ENCODE results near the gene DTX1.
A peak's percentile ranks its signal among the peaks of the same experiment; 100 is the strongest.
"Not testable (repeated sequence)": the region's sequence is repeated elsewhere in the genome, so short reads cannot be mapped to it uniquely, and the experiment has no call there.

DTX1 gene

DNA sequence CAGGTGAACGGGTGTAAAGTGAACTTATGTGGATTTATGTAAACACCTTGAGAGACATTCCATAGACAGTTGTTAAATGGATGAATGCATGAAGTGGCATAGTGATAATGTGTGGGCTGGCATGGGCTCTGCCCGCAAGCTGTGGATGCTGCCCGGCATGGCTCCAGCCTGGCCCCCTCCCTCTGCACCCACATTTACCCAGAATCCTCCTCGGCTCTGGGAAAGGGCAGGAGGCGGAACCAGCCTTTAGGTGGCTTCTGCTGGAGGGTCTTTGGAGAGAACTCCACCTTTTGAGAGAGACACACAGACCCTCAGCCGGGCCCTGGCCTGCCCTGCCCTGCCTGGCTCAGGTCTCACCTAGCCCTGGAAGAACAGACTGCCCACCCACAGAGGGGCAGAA lies 60.3 kb downstream of the DTX1 start:
- no peak for DNase-seq

- DNase-seq, result not testable (repeated sequence)
Observed at GRCh38 chr12:113117684-113118083, 61.2 kb downstream of the DTX1 start.

GRCh38 chr12:113118142-113118541 lies 61.6 kb downstream of the DTX1 start:
- DNase-seq, result no peak

DNA sequence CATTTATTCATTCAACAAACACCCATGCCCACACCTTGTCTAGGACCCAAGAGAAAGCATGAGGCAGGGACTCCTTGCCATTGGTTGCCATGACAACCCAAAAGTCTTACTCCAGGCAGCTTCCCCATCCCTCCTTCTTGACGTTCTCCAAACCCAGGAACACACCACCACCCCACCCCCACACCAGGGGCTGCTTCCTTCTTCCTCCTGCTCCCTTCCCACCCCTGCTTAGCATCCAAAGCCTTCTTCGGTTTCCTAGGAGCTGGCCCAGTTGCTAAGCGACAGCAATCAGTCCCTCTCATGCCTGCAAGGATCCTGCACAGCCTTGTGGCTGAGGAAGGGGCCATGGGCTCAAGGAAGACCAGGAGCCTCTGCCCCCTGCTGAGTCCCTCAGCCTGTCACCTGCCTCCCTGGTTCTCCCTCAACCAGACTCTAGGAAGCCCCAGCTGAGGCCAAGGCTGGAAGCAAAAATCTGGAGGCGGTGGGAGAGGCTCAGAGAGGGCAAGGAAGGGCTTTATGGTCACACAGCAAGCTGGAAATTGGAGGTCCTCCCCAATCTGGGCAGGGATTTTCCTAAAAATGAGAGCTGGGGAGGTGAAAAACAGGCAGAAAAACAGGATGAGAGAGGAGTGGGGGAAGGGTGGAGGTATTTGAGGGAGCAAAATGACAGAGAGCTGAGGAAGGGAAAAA lies 63.6 kb downstream of the DTX1 start:
- no peak for DNase-seq

DNA sequence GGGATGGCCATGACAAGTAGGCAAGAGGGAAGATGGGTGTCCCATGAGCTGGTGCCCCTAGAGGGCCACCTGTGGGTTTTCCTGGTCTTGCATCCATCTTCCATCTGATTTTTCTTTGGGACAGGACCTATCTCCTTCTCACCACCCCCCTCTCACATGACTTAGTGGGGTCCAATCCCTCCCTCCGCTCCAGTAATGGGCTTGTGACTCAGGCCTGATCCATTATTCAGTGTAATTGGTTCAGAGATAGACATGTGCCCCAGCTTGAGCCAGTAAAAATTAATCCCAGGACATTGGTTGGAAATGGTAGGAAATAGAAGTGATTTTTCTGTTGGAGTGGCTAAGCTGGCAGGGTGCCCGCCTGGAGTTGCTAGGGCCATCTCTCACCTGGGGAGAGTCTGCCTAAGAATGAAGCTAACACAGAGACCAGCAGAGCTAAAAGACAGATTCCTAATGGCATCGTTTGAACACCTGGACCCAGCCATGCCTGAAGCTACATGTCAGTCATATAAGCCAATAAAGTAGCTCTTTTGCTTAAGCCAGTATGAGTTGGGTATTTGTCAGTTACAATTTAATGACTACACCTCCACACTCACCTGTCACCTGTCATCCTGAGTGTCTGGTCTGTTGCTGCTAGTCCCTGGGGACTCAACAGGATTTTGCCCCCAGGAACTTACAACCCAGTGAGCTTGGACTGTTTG lies 64.3 kb downstream of the DTX1 start:
- no peak for DNase-seq

DNA sequence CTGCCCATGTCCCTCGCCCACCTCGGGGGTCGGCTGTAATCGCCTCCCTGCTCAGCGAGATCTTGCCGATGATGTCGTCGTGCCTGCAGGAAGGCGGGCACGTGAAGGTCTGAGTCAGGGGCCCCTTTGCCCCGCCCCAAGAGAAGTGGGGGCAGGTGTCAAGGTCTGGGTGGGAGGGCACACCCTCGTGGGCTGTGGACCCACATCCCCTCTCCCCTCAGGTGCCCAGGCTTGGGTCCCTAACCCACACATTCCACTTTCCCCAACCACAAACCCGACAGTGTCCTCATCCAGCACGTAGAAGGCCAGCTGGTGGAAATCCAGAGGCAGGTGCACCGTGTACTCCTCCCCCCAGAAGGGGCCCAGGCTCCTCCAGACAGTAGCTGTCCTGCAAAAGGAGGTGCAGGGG lies 71.3 kb downstream of the DTX1 start:
- no peak for DNase-seq

DNA sequence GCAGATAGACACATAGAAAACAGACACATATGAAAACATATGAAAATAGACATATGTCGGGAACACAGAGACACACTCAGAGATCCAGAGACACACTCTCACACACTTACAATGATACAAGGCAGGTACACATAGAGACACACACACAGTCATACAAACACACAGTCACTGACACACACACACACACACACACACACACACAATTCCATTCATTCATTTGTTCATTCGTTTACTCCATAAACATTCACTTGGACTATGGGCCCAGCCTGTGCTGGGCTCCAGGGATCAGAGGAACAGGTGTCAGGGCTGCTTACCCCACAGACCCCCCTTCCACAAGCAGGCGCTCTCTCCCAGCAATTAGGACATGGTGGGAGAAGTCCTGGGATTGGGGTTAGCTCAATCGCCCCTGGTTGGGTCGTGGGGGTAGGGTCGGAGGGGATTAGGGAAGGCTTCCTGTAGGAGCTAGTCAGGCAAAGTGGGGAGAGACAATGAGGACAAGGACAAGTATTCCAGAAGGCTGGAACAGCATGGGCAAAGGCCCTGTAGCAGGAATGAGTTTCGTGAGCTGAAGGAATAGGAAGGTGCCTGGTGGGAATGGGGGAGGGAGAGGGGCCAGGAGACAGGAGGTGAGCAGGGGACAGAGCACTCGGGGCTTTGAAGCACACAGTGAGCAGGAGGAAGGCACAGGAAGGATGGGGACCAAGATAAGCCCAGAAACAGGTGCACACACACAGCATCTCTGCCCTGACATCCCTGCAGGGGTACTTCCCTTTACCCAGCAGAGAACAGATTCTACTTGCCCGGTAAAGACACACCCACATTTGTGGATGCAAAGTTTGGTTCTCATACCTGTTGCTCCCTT lies 72.5 kb downstream of the DTX1 start:
- DNase-seq, result no peak

DNA sequence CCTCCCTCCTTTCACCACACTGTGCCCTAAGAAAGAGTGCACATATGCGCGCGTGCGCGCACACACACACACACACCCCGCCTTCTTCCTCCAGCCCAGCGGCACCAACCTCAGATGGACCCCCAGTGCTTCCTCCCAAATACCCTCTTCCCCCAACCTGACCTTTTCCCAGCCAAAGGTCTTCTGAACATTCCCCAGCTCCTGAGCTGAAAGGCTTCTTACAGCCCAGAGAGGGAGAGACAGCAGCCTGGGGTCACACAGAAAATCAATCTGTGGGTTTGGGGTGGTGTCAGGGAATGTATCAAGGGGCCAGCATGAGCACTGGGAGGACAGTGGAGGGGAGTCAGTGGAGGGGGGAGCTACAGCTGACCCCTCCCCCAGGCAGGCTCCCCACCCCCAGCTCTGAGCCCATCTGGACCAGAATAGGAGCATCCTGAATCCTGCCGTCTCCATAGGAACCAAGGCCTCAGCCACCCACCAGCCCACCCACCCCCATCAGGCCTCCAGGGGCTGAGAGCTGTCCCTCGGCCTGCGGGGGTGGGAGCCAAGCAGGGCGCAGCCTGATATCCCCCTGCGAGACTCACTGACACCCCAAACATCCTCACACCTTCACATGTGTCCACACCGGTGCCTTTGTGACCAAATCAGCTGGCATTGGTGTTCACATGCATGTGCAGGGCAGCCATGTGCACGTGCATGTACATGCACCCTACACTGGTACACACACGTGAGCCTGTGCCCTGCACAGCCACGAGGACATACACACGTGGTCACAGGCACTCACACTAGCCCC lies 73.3 kb downstream of the DTX1 start:
- no peak for DNase-seq

DNA sequence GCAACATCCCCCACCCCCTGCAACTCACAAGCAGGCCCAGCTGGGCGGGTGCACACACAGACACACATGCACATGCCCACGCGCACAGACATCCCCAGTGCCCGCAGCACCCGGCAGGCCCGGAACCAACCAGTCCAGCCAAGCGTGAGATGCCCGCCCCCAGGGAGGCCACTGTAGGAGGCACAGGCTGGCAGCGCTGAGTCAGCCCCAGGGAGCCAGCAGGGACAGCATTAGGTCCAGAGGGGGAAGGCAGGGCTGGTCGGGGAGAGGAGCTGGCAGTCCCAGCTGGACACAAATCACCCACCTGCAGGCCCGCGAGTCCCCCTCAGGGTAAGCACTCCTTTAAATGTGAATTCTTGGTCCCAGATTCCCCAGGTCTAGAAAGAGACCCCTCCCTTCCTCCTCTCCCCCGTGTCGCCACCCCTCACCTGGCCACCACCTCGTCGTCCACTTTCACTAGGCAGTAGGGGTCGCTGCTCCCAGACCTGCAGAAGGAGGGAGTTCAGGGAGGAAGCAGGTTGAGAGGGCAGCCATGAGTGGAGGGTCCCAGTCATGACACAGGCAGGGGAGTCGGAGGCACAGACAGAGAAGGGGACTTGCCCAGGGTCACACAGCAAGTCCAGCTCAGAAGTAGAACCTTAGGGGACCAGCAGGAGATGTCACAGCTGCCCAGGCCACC lies 74.1 kb downstream of the DTX1 start:
- DNase-seq, result no peak

GRCh38 chr12:113131556-113131955 lies 75.0 kb downstream of the DTX1 start:
- no peak for DNase-seq

DNA sequence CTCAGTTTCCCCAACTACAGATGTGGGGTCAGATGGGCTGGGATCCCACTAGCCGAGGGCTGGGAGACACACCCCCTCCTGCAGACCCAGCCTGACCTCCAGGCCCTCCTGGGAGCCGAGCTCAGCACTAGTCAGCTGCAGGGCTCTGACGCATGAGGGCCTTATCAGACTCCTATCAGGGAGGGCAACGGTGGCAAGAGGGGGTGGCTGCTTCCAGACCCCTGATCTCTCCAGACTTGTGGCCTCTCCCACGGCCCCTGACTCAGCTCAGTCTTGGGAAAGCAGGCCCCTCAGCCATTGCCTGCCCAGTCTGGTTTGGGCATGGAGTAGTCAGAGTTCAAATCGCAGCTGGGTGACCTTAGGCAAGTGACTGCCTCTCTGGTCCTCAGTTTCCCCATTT lies 76.5 kb downstream of the DTX1 start:
- no peak for DNase-seq

- DNase-seq, result no peak
Observed at GRCh38 chr12:113133666-113134065, 77.1 kb downstream of the DTX1 start.

DNA sequence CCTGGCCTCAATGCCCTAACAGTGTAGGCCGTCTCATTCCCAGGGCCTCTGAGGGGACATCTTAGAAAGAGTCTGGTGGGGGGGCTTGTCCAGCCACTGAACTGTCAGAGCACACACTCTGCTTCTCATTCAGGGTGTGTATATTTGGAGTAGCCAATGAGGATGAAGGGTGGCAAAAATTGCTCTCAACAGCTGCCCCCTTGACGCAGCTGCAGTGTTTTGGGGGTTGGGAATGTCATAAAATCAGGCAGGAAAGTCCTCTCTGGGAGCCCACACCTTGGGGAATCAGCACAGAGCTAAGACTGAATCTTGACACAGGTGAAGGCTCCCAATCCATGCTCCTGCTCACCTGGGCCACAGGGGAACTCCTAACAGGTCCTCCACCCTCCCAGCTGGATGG lies 77.5 kb downstream of the DTX1 start:
- DNase-seq, result no peak

GRCh38 chr12:113134521-113134951 lies 78.0 kb downstream of the DTX1 start:
- DNase-seq, result no peak

DNA sequence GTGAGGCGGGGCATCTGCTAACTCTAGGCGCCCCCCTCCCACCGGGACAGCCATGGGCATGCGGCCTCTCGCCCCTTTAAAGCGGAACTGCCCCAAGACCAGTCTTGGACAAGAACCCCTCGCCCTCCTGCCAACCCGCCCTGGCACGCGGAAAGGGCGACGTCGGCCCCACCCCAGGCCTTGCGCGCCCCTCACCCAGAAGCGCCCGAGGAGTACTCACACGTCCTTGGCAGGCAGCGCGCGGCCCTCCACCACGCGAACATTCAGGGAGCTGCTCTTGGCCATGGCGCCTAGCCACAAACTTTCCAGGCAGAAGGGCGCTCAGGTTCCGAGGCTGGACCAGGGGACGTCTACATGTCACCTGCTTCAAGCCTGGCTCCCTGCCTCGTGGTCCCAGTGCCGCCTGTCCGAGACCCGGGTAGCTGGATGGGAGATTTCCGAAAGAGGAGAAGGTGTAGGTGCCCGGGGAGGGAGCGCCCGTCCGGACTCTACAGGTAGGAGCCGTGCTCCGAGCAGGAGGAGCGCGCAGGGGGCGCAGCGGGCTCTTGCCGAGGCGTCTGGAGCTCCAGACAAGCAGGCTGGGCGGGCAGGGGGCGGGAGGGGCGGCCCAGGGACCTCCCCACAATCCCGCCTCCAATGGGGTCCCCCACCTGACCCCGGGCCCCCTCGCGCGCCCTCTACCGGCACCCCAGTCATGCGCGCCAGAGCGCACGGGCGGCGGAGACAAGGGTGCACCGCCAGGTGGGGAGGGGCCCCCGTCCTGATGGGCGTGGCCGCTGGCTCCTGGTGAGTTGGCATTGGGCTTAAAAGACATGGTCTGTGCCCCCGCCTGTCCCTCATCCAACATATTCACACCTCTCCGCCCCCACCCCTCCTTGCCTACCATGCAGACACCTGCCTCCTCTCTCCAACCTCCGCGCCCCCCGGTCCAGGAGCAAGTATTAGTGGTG lies 78.9 kb downstream of the DTX1 start, which contains the start of gene RASAL1:
RASAL1 (minus strand) TSS at position 584 of the 950 bp plus-strand sequence; CDS start at position 285, 299 bp downstream.
- DNase-seq, result peak; percentile 64 to 82 (median 80)

DNA sequence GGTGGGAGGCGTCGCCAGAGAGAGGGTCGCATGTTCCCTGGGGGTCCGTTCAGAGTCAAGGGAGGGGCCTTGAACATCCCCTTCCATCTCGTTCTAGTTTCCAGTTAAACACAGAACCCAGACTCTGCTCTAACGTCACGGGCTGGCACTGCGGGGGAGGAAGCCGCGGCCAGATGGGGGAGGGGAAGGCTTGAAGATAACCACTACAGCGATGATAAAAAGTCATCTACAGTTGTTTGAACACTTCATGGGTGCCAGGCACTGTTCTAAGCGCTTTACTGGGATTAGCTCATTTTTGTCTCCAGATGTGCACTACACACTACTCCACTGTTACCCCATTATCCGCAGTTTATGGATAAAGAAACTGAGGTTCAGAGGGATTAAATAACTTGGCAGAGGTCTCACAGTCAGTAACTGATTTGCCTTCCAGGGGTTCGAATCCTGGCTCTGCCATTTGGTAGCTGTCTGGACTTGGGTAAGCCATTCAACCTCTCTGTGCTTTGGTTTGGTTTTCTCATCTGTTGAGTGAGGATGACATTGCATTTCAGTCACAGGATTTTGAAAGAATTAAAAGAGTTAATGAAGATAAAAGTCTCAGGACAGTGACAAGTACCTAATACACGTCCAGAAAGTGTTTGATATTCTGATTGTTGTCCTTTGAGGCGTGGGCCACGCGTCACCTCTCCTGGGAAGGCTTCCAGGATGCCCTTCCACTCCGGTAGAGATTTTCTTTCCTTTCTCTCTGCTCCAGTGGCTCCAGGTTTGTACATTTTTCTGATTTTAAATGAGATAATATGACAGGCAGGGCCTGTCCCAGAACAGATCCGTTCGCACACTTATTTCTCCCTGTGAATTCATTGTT lies 79.8 kb downstream of the DTX1 start:
- DNase-seq, result peak; percentile 50 to 73 (median 66)

DNA sequence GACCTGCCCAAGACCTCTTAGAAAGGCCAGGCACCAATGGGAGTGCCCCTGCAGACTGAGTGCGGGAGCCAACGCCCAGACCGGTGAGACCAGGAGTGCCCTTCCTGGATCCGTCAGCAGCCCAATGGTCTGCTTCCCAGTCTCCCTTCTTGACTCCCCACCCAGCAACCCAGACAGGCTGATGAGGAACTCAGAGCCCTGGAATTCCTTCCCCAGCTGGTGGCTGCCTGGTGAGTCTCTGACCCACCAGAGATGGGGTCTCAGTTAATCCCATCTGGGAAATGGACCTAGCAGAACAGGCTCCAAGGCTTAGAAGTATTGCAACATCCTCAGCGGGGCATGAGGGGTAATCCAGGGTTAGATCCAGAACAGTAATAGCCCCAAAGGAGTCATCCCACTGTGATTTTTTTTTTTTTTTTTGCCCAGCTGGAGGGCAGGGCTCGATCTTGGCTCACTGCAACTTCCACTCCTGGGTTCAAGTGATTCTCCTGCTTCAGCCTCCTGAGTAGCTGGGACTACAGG lies 80.5 kb downstream of the DTX1 start:
- no peak for DNase-seq

DNA sequence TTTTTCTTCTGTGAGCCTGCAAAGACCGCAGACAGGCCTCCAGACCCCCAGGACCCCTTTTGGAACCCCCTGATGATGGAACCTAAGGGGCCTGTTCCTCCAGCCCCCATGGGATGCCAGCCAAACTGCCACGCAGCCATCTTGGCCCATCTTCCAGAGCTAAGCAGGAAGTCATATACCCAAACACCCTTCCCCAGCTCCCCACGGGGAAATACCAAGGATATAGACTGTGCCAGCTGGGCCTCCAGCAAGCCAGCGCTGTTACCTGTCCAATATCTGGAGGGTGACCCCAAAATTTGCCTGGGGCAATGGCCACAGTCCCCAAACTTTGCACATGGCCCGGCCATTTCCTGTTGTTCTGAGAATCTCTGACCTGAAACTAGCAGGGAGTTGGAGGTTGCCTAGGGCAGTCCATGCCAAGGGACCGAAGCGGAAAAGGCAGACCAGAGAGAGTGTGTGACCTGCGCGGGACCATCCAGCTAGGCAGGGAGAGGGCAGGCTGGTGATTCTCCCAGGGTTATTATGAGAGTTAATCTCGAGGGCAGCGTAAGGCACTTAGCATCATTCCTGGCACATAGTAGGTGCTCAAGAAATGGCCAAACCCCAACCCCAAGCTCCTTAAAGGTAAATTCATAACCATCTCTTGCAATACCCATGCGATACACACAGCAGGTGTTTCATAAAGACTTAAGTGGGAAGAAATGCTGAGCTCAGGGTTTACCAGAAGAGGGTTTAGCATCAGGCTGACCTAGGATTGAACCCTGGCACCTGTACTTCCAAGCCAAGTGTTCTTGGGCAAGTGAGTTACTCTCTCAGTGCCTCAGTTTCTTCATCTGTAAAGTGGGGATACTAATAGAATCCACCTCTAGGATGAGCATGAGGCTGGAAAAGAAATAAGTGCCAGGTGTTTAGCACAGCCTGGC lies 81.6 kb downstream of the DTX1 start:
- no peak for DNase-seq
